ENCODE results near the gene SPTBN1.

SPTBN1 gene

DNA sequence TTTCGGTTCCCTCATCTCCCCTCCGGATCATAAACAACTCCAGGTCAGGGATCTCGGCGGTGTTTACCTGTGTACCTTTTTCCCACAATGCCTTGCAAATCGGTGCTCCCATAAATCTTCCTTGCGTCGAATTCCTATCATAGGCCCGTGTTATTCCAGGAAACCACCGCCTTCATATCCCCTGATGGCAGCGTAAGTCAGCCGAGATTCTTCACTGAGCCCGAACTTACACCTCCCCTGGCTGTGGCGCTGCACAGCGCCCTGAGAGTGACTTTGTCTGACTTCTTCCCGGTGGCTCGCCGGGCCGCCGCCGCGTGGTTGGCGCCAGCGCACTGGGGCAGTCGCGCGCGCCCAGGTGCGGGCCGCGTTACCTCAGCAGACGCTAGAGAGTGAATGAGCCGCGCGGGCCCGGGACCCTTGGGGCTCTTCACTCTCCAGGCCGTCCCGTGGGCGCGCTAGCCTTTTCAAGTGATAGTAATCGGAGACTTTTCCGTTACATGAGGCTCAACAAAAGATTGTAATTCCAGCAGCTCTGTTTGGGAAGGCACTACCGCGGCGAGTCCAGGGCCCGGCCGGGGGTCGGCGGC lies 101.6 kb downstream of the SPTBN1 start:
- no peaks in the 10 kb centered on the region for H3K9me2 ChIP-seq (replicated peaks; ENCODE audit: low read depth, low read length)
- no peaks in the 10 kb centered on the region for H3K27me3 ChIP-seq (ENCODE audit: insufficient read depth, low read length, poor library complexity, severe bottlenecking)
- H4K20me1 ChIP-seq (ENCODE audit: insufficient read depth, low read length, poor library complexity, severe bottlenecking), result peaks cover 24% of the 10 kb centered on the region
- peak overlapping the region; percentile 99 for H3K4me3 ChIP-seq (ENCODE audit: low read length, poor library complexity, severe bottlenecking)
- peak overlapping the region; percentile 86 for H2AFZ ChIP-seq (ENCODE audit: low read length)
- H3K9me3 ChIP-seq (ENCODE audit: insufficient read depth, low read depth, low read length), result no peaks in the 10 kb centered on the region
- peaks cover 70% of the 10 kb centered on the region for H3K79me2 ChIP-seq (ENCODE audit: insufficient read depth, low read length)
- H3F3A ChIP-seq (ENCODE audit: low read depth), result no peaks in the 10 kb centered on the region
- H3K9ac ChIP-seq (ENCODE audit: low read depth, low read length, poor library complexity, severe bottlenecking), result peak overlapping the region; percentile 85
- no peaks in the 10 kb centered on the region for H3K36me3 ChIP-seq (ENCODE audit: insufficient read depth, low read length)
- TF ChIP-seq, protein P1, sequence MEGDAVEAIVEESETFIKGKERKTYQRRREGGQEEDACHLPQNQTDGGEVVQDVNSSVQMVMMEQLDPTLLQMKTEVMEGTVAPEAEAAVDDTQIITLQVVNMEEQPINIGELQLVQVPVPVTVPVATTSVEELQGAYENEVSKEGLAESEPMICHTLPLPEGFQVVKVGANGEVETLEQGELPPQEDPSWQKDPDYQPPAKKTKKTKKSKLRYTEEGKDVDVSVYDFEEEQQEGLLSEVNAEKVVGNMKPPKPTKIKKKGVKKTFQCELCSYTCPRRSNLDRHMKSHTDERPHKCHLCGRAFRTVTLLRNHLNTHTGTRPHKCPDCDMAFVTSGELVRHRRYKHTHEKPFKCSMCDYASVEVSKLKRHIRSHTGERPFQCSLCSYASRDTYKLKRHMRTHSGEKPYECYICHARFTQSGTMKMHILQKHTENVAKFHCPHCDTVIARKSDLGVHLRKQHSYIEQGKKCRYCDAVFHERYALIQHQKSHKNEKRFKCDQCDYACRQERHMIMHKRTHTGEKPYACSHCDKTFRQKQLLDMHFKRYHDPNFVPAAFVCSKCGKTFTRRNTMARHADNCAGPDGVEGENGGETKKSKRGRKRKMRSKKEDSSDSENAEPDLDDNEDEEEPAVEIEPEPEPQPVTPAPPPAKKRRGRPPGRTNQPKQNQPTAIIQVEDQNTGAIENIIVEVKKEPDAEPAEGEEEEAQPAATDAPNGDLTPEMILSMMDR (conservative IDR thresholded peaks at IDR 0.05; ENCODE audit: low read length), result peak; percentile 31
- no peak for TF ChIP-seq EZH2phosphoT487 (IDR thresholded peaks at IDR 0.05; ENCODE audit: borderline replicate concordance)
- H3K4me2 ChIP-seq (ENCODE audit: low read depth, low read length, poor library complexity, severe bottlenecking), result peak overlapping the region; percentile 97
- peaks cover 44% of the 10 kb centered on the region for H3K4me1 ChIP-seq (ENCODE audit: insufficient read depth, low read length, poor library complexity, severe bottlenecking)

DNA sequence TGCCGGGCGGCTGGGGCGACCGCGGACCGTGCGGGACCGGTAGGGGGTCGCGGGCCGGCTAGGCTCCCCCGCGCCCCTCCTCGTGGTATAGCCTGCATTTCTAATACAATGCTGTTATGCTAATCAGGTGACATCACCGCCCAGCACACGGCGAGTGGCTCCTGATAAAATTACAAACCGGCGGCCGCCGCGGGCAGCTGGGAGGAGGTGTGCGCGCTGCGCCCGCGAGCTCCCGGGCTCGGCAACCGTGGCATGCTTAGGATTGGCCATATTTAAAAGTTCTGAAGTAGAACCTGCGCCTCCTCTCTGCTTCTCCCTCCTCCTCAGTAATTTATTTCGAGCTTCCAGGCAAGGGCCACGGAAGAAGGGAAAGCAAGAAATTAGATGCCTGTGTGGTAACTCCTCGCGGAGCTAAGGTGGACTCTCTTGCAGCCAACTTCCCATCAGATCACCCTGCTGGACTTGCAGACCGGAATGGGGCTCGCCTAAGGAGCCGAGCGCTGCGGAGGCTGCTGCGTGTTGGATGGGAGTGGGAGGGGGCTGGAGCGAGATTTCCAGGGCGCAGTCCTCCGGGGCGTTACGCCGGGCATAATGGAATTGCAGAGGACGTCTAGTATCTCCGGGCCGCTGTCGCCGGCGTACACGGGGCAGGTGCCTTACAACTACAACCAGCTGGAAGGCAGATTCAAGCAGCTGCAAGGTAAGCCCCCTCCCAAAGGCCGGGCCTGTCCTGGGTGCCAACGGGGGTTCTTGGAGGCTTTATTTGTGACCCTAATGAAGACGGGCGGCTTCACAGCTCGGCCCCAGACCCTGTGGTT lies 102.3 kb downstream of the SPTBN1 start:
- H3K27me3 ChIP-seq (ENCODE audit: insufficient read depth, low read length, poor library complexity, severe bottlenecking), result no peaks in the 10 kb centered on the region
- H4K20me1 ChIP-seq (ENCODE audit: insufficient read depth, low read length, poor library complexity, severe bottlenecking), result peaks cover 31% of the 10 kb centered on the region
- H3K4me3 ChIP-seq (ENCODE audit: low read length, poor library complexity, severe bottlenecking), result peak overlapping the region; percentile 99
- H3K4me2 ChIP-seq (ENCODE audit: low read depth, low read length, poor library complexity, severe bottlenecking), result peak overlapping the region; percentile 97
- no peaks in the 10 kb centered on the region for H3K9me3 ChIP-seq (ENCODE audit: insufficient read depth, low read depth, low read length)
- H2AFZ ChIP-seq (ENCODE audit: low read length), result peak overlapping the region; percentile 86
- H3K36me3 ChIP-seq (ENCODE audit: insufficient read depth, low read length), result no peaks in the 10 kb centered on the region
- H3K9me2 ChIP-seq (replicated peaks; ENCODE audit: low read depth, low read length), result no peaks in the 10 kb centered on the region
- peak overlapping the region; percentile 85 for H3K9ac ChIP-seq (ENCODE audit: low read depth, low read length, poor library complexity, severe bottlenecking)
- peaks cover 47% of the 10 kb centered on the region for H3K4me1 ChIP-seq (ENCODE audit: insufficient read depth, low read length, poor library complexity, severe bottlenecking)
- H3F3A ChIP-seq (ENCODE audit: low read depth), result no peaks in the 10 kb centered on the region
- peaks cover 77% of the 10 kb centered on the region for H3K79me2 ChIP-seq (ENCODE audit: insufficient read depth, low read length)
- TF ChIP-seq EZH2phosphoT487 (IDR thresholded peaks at IDR 0.05; ENCODE audit: borderline replicate concordance), result no peak
- TF ChIP-seq, protein P1 (conservative IDR thresholded peaks at IDR 0.05; ENCODE audit: low read length), result no peak

DNA sequence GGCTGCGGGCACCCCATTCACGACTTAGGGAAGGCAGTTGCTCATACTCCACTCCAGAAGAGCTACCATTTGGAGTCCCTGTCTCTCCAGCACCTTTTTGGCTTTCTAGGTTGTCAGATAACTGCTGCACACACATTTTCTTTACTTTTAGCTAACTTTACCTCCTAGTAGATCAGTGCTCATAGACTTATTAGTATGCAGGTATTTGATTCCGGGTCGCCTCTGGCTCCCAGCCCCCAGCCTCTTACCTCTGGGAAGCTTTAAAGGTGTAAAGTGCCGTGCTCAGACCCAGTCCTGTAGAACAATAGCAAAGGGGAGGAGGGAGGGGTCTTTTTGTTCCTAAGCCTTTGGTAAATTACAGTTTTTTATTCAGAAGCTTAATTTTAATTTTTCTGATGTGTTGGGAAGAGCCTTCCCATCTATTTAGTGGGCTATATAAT lies 102.9 kb downstream of the SPTBN1 start:
- Histone ChIP-seq H3K9me3 (ENCODE audit: insufficient read depth, low read depth, low read length) (no peaks in the 10 kb centered on the region), H3K79me2 (ENCODE audit: insufficient read depth, low read length) (peaks cover 83% of the 10 kb centered on the region), H3K4me3 (ENCODE audit: low read length, poor library complexity, severe bottlenecking) (peak overlapping the region; percentile 99), H3K4me1 (ENCODE audit: insufficient read depth, low read length, poor library complexity, severe bottlenecking) (peaks cover 45% of the 10 kb centered on the region), H3K27me3 (ENCODE audit: insufficient read depth, low read length, poor library complexity, severe bottlenecking) (no peaks in the 10 kb centered on the region), H3K9me2 (replicated peaks; ENCODE audit: low read depth, low read length) (no peaks in the 10 kb centered on the region), H4K20me1 (ENCODE audit: insufficient read depth, low read length, poor library complexity, severe bottlenecking) (peaks cover 37% of the 10 kb centered on the region), H2AFZ (ENCODE audit: low read length) (0 out of 2 replicates have a peak overlapping the region, but pooled peaks have one; percentile 30), H3K36me3 (ENCODE audit: insufficient read depth, low read length) (no peaks in the 10 kb centered on the region), H3K4me2 (ENCODE audit: low read depth, low read length, poor library complexity, severe bottlenecking) (peak overlapping the region; percentile 97), H3F3A (ENCODE audit: low read depth) (no peaks in the 10 kb centered on the region), H3K9ac (ENCODE audit: low read depth, low read length, poor library complexity, severe bottlenecking) (peak overlapping the region; percentile 85)
- no peak for TF ChIP-seq EZH2phosphoT487 (IDR thresholded peaks at IDR 0.05; ENCODE audit: borderline replicate concordance)
- TF ChIP-seq, protein P1 (conservative IDR thresholded peaks at IDR 0.05; ENCODE audit: low read length), result no peak
